ENCODE measurements around the gene TOX3. TPM values are rescaled to one million over a fixed set of nuclear protein-coding genes. Genes with fewer than 3 reads are reported as not detected.
A peak's percentile ranks its signal among the peaks of the same experiment; 100 is the strongest.

TOX3 gene
- total and polyA plus RNA-seq, 2 experiments from 2014 or later = 9.8 to 15.6 TPM

- DNase-seq (ENCODE audit: low spot score) = no peak
- Histone ChIP-seq H3K4me2 (peak overlapping the region; percentile 98), H3K9me2 (ENCODE audit: insufficient read depth) (0 out of 2 replicates have a peak, but pooled peaks cover 13% of the 10 kb centered on the region), H3K36me3 (ENCODE audit: insufficient read depth) (no peaks in the 10 kb centered on the region), H4K20me1 (replicated peaks; ENCODE audit: insufficient read depth) (peaks cover 6% of the 10 kb centered on the region), H3K4me3 (peak overlapping the region; percentile 76), H3K4me1 (ENCODE audit: insufficient read depth) (peaks cover 31% of the 10 kb centered on the region), H2AFZ (no peak overlapping the region; the same call in 1 of the 2 replicates), H3K79me2 (replicated peaks; ENCODE audit: insufficient read depth) (peaks cover 65% of the 10 kb centered on the region), H3F3A (replicated peaks; ENCODE audit: low read depth) (peaks cover 7% of the 10 kb centered on the region; the same call in 1 of the 2 replicates), H3K27me3 (ENCODE audit: insufficient read depth) (peaks cover 36% of the 10 kb centered on the region), H3K27ac (ENCODE audit: low read depth) (no peak overlapping the region)
- Mint-ChIP-seq H3K4me3 (peak overlapping the region; percentile 92), H3K4me1 (peaks cover 39% of the 10 kb centered on the region), H3K9me3 (no peaks in the 10 kb centered on the region), H3K36me3 (ENCODE audit: low read depth) (peaks cover 10% of the 10 kb centered on the region; the same call in 2 of the 3 replicates), H3K27me3 (ENCODE audit: insufficient read depth, low read depth, poor library complexity) (peaks cover 17% of the 10 kb centered on the region), H3K27ac (no peak overlapping the region)
- ATAC-seq = no peak
- no peak for TF ChIP-seq ETS1 (IDR thresholded peaks at IDR 0.05)
- no peak for TF ChIP-seq NANOG (IDR thresholded peaks at IDR 0.05; ENCODE audit: borderline replicate concordance)
- no peak for TF ChIP-seq ZNF114 (CRISPR knock-in tag; IDR thresholded peaks at IDR 0.05)
- TF ChIP-seq CREB1 (CRISPR knock-in tag; IDR thresholded peaks at IDR 0.05; ENCODE audit: low read depth) = no peak
These were observed 2.2 kb downstream of the TOX3 start for GRCh38 chr16:52544703-52545102.

DNA sequence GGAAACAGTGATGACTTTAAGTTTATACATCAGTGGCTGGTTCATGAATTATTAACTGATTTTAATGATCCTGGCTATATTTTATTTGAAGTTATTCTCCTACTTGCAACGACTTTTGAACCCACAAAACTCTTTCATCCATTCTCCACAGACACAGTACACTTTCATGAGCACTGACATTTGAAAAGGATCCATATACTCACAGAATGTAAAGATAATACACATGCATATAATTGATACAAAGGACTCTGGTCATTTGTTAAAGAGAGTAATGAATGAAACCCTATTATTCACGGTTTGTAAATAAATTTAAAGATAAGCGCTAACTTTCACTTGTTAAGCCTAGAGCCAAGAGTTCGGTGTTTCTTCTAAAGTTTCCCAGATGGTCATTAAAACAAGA is 3.3 kb downstream of the TOX3 start:
- Histone ChIP-seq H3F3A (replicated peaks; ENCODE audit: low read depth) (peaks cover 7% of the 10 kb centered on the region; the same call in 1 of the 2 replicates), H3K27me3 (ENCODE audit: insufficient read depth) (peaks cover 28% of the 10 kb centered on the region), H4K20me1 (replicated peaks; ENCODE audit: insufficient read depth) (peaks cover 6% of the 10 kb centered on the region), H2AFZ (no peak overlapping the region), H3K36me3 (ENCODE audit: insufficient read depth) (no peaks in the 10 kb centered on the region), H3K4me2 (peak overlapping the region; percentile 98), H3K4me3 (no peak overlapping the region), H3K9me2 (ENCODE audit: insufficient read depth) (0 out of 2 replicates have a peak, but pooled peaks cover 13% of the 10 kb centered on the region), H3K27ac (ENCODE audit: low read depth) (no peak overlapping the region), H3K79me2 (replicated peaks; ENCODE audit: insufficient read depth) (peaks cover 76% of the 10 kb centered on the region), H3K4me1 (ENCODE audit: insufficient read depth) (peaks cover 27% of the 10 kb centered on the region)
- Mint-ChIP-seq H3K4me1 (peaks cover 34% of the 10 kb centered on the region), H3K9me3 (no peaks in the 10 kb centered on the region), H3K4me3 (peak overlapping the region; percentile 22), H3K27me3 (ENCODE audit: insufficient read depth, low read depth, poor library complexity) (peaks cover 15% of the 10 kb centered on the region), H3K27ac (no peak overlapping the region), H3K36me3 (ENCODE audit: low read depth) (peaks cover 13% of the 10 kb centered on the region; the same call in 2 of the 3 replicates)
- no peak for DNase-seq (ENCODE audit: low spot score)
- ATAC-seq = no peak
- TF ChIP-seq EZH2 (IDR thresholded peaks at IDR 0.05; ENCODE audit: low read depth, unreplicated experiment) (no peak), STAT1 (IDR thresholded peaks at IDR 0.05; ENCODE audit: unreplicated experiment) (no peak), ZNF114 (CRISPR knock-in tag; IDR thresholded peaks at IDR 0.05) (no peak), NANOG (IDR thresholded peaks at IDR 0.05; ENCODE audit: borderline replicate concordance) (no peak)

DNA sequence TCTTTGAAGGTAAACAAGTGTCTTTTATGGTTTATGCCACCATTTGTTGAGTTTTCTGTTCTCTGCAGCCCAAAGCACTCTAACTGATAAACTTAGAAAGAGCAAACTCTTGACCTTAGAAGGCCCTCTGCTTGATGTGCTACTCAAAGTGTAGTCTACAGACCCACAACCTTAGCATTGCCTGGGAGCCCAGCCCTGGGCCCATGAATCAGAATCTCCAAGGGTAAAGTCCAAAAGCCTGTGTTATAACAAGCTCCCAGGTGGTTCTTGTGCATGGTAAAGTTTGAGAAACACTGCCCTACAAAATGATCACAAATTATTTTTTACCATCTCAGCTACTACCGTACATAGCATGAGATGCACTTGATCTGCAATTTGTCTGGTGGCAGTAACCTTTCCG is 6.0 kb downstream of the TOX3 start:
- H2AFZ ChIP-seq = no peak overlapping the region
- H3K4me1 Mint-ChIP-seq = peaks cover 22% of the 10 kb centered on the region
- peaks cover 97% of the 10 kb centered on the region for H3K79me2 ChIP-seq (replicated peaks; ENCODE audit: insufficient read depth)
- peaks cover 13% of the 10 kb centered on the region; the same call in 2 of the 3 replicates for H3K36me3 Mint-ChIP-seq (ENCODE audit: low read depth)
- H3K9me3 Mint-ChIP-seq = no peaks in the 10 kb centered on the region
- H3K27ac Mint-ChIP-seq = no peak overlapping the region
- no peaks in the 10 kb centered on the region; the same call in 1 of the 2 replicates for H3F3A ChIP-seq (replicated peaks; ENCODE audit: low read depth)
- no peak overlapping the region for H3K27ac ChIP-seq (ENCODE audit: low read depth)
- H3K36me3 ChIP-seq (ENCODE audit: insufficient read depth) = no peaks in the 10 kb centered on the region
- H3K4me3 ChIP-seq = no peak overlapping the region
- DNase-seq (ENCODE audit: low spot score) (no peak), ATAC-seq (no peak)
- peaks cover 14% of the 10 kb centered on the region; the same call in 1 of the 2 replicates for H3K27me3 ChIP-seq (ENCODE audit: insufficient read depth)
- no peak overlapping the region for H3K4me3 Mint-ChIP-seq
- no peaks in the 10 kb centered on the region for H3K27me3 Mint-ChIP-seq (ENCODE audit: insufficient read depth, low read depth, poor library complexity)
- H4K20me1 ChIP-seq (replicated peaks; ENCODE audit: insufficient read depth) = peaks cover 13% of the 10 kb centered on the region
- H3K4me2 ChIP-seq = no peak overlapping the region
- H3K4me1 ChIP-seq (ENCODE audit: insufficient read depth) = peaks cover 16% of the 10 kb centered on the region
- 0 out of 2 replicates have a peak, but pooled peaks cover 13% of the 10 kb centered on the region for H3K9me2 ChIP-seq (ENCODE audit: insufficient read depth)
- TF ChIP-seq ZNF331 (CRISPR knock-in tag; IDR thresholded peaks at IDR 0.05; ENCODE audit: low read depth) = no peak
- no peak for TF ChIP-seq POLR2AphosphoS5 (IDR thresholded peaks at IDR 0.05; ENCODE audit: low read depth)
- no peak for TF ChIP-seq STAT1 (IDR thresholded peaks at IDR 0.05; ENCODE audit: unreplicated experiment)
- no peak for TF ChIP-seq JUNB (IDR thresholded peaks at IDR 0.05; ENCODE audit: unreplicated experiment)
- no peak for TF ChIP-seq ZNF462 (CRISPR knock-in tag; IDR thresholded peaks at IDR 0.05)
- TF ChIP-seq ZNF114 (CRISPR knock-in tag; IDR thresholded peaks at IDR 0.05) = no peak
